ENCODE measurements around the gene CNOT6L.

Gene CNOT6L

DNA sequence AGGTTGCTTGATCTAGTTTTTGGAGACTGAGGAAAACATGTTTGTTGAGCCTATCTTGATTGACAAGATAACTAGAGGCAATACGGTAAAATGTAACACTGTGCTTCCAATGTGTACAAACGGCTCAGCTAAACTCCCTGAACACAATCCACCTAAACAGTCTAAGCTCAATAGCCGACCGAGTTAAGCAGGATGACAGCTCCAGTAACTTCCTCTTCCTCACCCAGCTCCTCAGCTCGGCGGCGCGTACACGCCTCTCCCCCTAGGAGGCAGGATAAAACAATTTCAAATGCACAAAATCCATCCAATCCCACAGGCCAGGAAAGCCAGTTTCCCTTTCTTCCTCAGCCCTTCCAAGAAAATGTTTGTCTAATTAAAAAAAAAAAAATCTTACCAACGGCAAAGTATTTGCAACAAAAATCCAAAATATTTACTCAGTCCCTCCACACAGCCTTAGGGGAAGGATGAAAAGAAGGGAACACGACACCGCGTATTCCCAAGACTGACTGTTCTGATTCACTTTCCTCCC lies 1.0 kb downstream of the CNOT6L start:
- TF ChIP-seq EP300 (IDR thresholded peaks at IDR 0.05; ENCODE audit: borderline replicate concordance), result 0 out of 2 replicates have a peak, but pooled peaks have one; percentile 6
- TF ChIP-seq CREB1 (IDR thresholded peaks at IDR 0.05; ENCODE audit: low read depth), result no peak
- TF ChIP-seq FOXM1 (IDR thresholded peaks at IDR 0.05; ENCODE audit: borderline replicate concordance, low read depth), result no peak; the same call in 1 of the 2 replicates
- no peak for TF ChIP-seq EGR1 (IDR thresholded peaks at IDR 0.05)
- no peak for TF ChIP-seq TEAD4 (IDR thresholded peaks at IDR 0.05)
- TF ChIP-seq TAF1 (IDR thresholded peaks at IDR 0.05; ENCODE audit: low read depth), result no peak
- TF ChIP-seq NFIC (IDR thresholded peaks at IDR 0.05), result no peak
- TF ChIP-seq ZBTB7A (IDR thresholded peaks at IDR 0.05; ENCODE audit: low read depth), result no peak
- TF ChIP-seq CEBPB (IDR thresholded peaks at IDR 0.05), result no peak

DNA sequence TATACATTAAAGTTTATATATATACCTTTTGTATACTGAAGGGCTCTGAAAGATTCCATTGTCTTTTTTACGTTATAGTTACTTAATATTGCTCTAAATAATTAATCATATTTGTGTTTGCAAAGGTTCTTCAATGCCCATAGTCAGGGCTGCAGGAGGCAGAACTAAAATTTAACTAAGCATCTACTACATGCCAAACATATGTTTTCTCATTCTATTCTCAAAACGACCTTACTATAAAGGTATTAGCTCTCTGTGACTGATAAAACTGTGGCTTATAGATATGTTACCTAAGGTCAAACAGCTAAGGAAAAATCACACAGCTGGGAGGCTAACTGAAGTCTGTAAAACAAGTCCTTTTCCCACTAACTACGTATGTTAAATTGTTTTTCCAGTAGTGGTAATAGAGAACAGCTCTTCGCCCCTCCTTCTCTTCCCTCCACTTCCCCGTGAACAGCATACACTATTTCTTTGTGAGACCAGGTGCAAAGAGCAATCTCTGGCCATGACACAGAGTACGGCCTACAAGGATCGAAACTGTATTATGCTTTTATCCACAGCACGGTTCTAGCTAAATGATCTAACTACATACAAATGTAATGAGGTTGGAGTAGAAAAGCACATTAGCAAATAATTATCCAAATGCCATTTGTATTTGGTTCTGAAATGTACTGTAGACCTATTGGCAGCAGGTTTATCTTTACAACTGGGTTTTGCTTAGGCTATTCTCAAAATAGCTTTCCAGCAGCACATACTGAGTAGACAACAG lies 1.7 kb downstream of the CNOT6L start:
- TF ChIP-seq, protein P1, sequence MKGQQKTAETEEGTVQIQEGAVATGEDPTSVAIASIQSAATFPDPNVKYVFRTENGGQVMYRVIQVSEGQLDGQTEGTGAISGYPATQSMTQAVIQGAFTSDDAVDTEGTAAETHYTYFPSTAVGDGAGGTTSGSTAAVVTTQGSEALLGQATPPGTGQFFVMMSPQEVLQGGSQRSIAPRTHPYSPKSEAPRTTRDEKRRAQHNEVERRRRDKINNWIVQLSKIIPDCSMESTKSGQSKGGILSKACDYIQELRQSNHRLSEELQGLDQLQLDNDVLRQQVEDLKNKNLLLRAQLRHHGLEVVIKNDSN (IDR thresholded peaks at IDR 0.05), result no peak
- TF ChIP-seq FOXM1 (IDR thresholded peaks at IDR 0.05; ENCODE audit: borderline replicate concordance, low read depth) (no peak), RAD21 (IDR thresholded peaks at IDR 0.05; ENCODE audit: low read depth) (no peak), CEBPB (IDR thresholded peaks at IDR 0.05) (no peak), YY1 (IDR thresholded peaks at IDR 0.05; ENCODE audit: low read depth) (no peak), EP300 (IDR thresholded peaks at IDR 0.05; ENCODE audit: borderline replicate concordance) (no peak), ZBTB7A (IDR thresholded peaks at IDR 0.05; ENCODE audit: low read depth) (no peak), EGR1 (IDR thresholded peaks at IDR 0.05) (no peak), TCF12 (IDR thresholded peaks at IDR 0.05; ENCODE audit: low read depth) (no peak), NFIC (IDR thresholded peaks at IDR 0.05) (no peak), CREB1 (IDR thresholded peaks at IDR 0.05; ENCODE audit: low read depth) (no peak), TAF1 (IDR thresholded peaks at IDR 0.05; ENCODE audit: low read depth) (no peak), TEAD4 (IDR thresholded peaks at IDR 0.05) (no peak)
- TF ChIP-seq, protein P2, sequence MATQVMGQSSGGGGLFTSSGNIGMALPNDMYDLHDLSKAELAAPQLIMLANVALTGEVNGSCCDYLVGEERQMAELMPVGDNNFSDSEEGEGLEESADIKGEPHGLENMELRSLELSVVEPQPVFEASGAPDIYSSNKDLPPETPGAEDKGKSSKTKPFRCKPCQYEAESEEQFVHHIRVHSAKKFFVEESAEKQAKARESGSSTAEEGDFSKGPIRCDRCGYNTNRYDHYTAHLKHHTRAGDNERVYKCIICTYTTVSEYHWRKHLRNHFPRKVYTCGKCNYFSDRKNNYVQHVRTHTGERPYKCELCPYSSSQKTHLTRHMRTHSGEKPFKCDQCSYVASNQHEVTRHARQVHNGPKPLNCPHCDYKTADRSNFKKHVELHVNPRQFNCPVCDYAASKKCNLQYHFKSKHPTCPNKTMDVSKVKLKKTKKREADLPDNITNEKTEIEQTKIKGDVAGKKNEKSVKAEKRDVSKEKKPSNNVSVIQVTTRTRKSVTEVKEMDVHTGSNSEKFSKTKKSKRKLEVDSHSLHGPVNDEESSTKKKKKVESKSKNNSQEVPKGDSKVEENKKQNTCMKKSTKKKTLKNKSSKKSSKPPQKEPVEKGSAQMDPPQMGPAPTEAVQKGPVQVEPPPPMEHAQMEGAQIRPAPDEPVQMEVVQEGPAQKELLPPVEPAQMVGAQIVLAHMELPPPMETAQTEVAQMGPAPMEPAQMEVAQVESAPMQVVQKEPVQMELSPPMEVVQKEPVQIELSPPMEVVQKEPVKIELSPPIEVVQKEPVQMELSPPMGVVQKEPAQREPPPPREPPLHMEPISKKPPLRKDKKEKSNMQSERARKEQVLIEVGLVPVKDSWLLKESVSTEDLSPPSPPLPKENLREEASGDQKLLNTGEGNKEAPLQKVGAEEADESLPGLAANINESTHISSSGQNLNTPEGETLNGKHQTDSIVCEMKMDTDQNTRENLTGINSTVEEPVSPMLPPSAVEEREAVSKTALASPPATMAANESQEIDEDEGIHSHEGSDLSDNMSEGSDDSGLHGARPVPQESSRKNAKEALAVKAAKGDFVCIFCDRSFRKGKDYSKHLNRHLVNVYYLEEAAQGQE (IDR thresholded peaks at IDR 0.05; ENCODE audit: low read depth), result no peak
- TF ChIP-seq, protein P3, sequence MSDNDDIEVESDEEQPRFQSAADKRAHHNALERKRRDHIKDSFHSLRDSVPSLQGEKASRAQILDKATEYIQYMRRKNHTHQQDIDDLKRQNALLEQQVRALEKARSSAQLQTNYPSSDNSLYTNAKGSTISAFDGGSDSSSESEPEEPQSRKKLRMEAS (IDR thresholded peaks at IDR 0.05), result no peak

DNA sequence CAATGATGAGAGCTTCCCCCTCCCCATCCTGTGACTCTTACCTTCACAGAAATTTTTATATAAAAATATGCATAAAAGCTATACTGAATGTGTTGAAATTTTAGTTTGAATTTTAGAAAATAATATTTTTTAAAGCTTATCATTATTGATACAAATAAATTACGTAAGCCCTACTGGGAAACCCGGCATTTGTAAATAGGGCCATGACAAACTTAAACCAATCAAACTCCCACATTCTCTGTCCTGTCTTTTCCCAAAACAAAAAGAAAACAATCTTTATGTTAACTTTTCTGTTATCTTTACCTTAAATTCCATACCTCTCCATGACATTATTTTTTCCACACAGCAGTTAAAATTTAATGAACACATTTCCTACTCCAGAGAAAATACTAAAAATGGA lies 2.6 kb downstream of the CNOT6L start:
- TF ChIP-seq NFIC (IDR thresholded peaks at IDR 0.05), result no peak
- TF ChIP-seq TAF1 (IDR thresholded peaks at IDR 0.05; ENCODE audit: low read depth), result no peak
- TF ChIP-seq CREB1 (IDR thresholded peaks at IDR 0.05; ENCODE audit: low read depth), result no peak
- TF ChIP-seq YY1 (IDR thresholded peaks at IDR 0.05; ENCODE audit: low read depth), result no peak
- TF ChIP-seq ZBTB7A (IDR thresholded peaks at IDR 0.05; ENCODE audit: low read depth), result no peak
- TF ChIP-seq CEBPB (IDR thresholded peaks at IDR 0.05), result no peak
- TF ChIP-seq TCF12 (IDR thresholded peaks at IDR 0.05; ENCODE audit: low read depth), result no peak
- TF ChIP-seq EP300 (IDR thresholded peaks at IDR 0.05; ENCODE audit: borderline replicate concordance), result no peak
- TF ChIP-seq RAD21 (IDR thresholded peaks at IDR 0.05; ENCODE audit: low read depth), result no peak
- TF ChIP-seq, protein P3 (IDR thresholded peaks at IDR 0.05), result no peak
- TF ChIP-seq TEAD4 (IDR thresholded peaks at IDR 0.05), result no peak
- TF ChIP-seq EGR1 (IDR thresholded peaks at IDR 0.05), result no peak
- no peak for TF ChIP-seq FOXM1 (IDR thresholded peaks at IDR 0.05; ENCODE audit: borderline replicate concordance, low read depth)
- TF ChIP-seq, protein P2 (IDR thresholded peaks at IDR 0.05; ENCODE audit: low read depth), result no peak
- TF ChIP-seq, protein P1 (IDR thresholded peaks at IDR 0.05), result no peak

DNA sequence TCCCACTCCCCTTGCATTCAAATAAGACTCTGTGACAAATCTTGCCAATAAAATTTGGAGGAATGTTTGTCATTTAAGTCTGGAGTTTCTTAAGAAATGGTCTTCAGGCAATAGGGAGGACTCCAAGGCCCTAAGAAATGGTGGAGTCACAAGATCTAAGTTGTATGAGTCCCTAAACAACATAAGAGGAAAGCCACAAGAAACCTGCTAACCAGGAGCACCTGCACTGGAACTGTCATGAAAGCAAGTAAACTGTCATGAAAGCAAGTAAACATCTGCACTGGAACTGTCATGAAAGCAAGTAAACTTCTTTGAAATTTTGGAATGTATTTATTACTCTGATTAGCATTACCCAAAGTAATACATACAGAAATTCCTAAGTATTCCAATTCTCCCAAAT lies 3.5 kb downstream of the CNOT6L start:
- TF ChIP-seq CREB1 (IDR thresholded peaks at IDR 0.05; ENCODE audit: low read depth) (no peak), TCF12 (IDR thresholded peaks at IDR 0.05; ENCODE audit: low read depth) (no peak), NFIC (IDR thresholded peaks at IDR 0.05) (no peak), TEAD4 (IDR thresholded peaks at IDR 0.05) (no peak)
- TF ChIP-seq, protein P1 (IDR thresholded peaks at IDR 0.05), result no peak
- TF ChIP-seq, protein P2 (IDR thresholded peaks at IDR 0.05; ENCODE audit: low read depth), result no peak
- TF ChIP-seq, protein P3 (IDR thresholded peaks at IDR 0.05), result no peak
